GM12878 (cell line): ENCODE data around the gene MAPK8.

Experiments
- CHD2 ChIP-seq: IDR thresholded peaks from 2 replicates; pipeline ENCODE4 v1.6.1; 2011; ENCODE audit warnings: low read depth, low read length, improper control_type of control experiment, borderline replicate concordance
- MAX ChIP-seq: IDR thresholded peaks from 2 replicates; pipeline ENCODE4 v1.6.1; 2012; ENCODE audit warnings: low read depth, low read length, improper control_type of control experiment

- no peak for TF ChIP-seq MAX
- TF ChIP-seq CHD2, result no peak
Measured at GRCh38 chr10:48286356-48286755, 20.1 kb upstream of the MAPK8 start.
